K562 (cell line): ENCODE data around the gene HPCAL1. TPM values are rescaled to one million over a fixed set of nuclear protein-coding genes. Genes with fewer than 3 reads are reported as not detected.

Source experiments
- ARNT ChIP-seq, 2 experiments: fragments of 450-650 bp; IDR thresholded peaks; 2 replicates each; pipeline ENCODE4 v1.6.1; 2016; ENCODE audit warnings: mild to moderate bottlenecking in 1 of 2
- ATF7 ChIP-seq: fragments of 450-650 bp; IDR thresholded peaks from 2 replicates; pipeline ENCODE4 v1.7.1; 2014; ENCODE audit warnings: mild to moderate bottlenecking, moderate library complexity
- BMI1 ChIP-seq: fragments of 150-350 bp; IDR thresholded peaks from 2 replicates; pipeline ENCODE4 v1.6.1; 2014; ENCODE audit warnings: low read length
- CHCHD3 ChIP-seq: fragments of 250-450 bp; sonication (Bioruptor Pico); IDR thresholded peaks from 2 replicates; pipeline ENCODE4 v2.1.2; 2022; ENCODE audit warnings: mild to moderate bottlenecking
- CXXC5 ChIP-seq: fragments of 250-450 bp; sonication (Bioruptor Pico); IDR thresholded peaks from 2 replicates; pipeline ENCODE4 v1.8.0; 2022; ENCODE audit warnings: inconsistent platforms, mild to moderate bottlenecking, moderate library complexity
- FOXM1 ChIP-seq, 2 experiments: fragments of 450-650 bp in 1 of 2; sonication (generic) in 1 of 2; formaldehyde crosslinking in 1 of 2; IDR thresholded peaks; 2 replicates each; pipeline versions ENCODE4 v1.6.1 to v1.9.0; 2017 to 2022; ENCODE audit warnings: low read depth in 2 of 2, mild to moderate bottlenecking in 2 of 2, missing genetic modification reagents in 1 of 2, moderate library complexity in 1 of 2
- FUS ChIP-seq: fragments of 200-400 bp; formaldehyde crosslinking; optimal IDR thresholded peaks from 2 replicates; pipeline ENCODE3; 2017; ENCODE audit warnings: low read depth, low read length
- GABPA ChIP-seq: fragments of 200-800 bp; sonication (Bioruptor generic); conservative IDR thresholded peaks from 2 replicates; pipeline ENCODE4 v1.6.1; 2016; ENCODE audit warnings: low read depth, missing genetic modification characterization, missing compliant biosample characterization
- KLF13 ChIP-seq: fragments of 450-650 bp; IDR thresholded peaks from 2 replicates; pipeline ENCODE4 v1.6.1; 2016; ENCODE audit warnings: missing genetic modification characterization, low read depth, mild to moderate bottlenecking, missing compliant biosample characterization, moderate library complexity, borderline replicate concordance
- LCOR ChIP-seq: sonication (generic); formaldehyde crosslinking; IDR thresholded peaks from 2 replicates; pipeline ENCODE4 v1.8.0; 2022; ENCODE audit warnings: mild to moderate bottlenecking, missing genetic modification reagents
- NFIC ChIP-seq: fragments of 450-650 bp; IDR thresholded peaks from 2 replicates; pipeline ENCODE4 v1.6.1; 2017; ENCODE audit warnings: mild to moderate bottlenecking, inconsistent platforms
- POLR2A ChIP-seq: fragments of 450-650 bp; conservative IDR thresholded peaks from 2 replicates; pipeline ENCODE4 v1.6.1; 2016
- PRMT5 ChIP-seq: sonication (generic); formaldehyde crosslinking; IDR thresholded peaks from 2 replicates; pipeline ENCODE4 v1.5.0; 2020; ENCODE audit warnings: missing genetic modification reagents
- RBM39 ChIP-seq: fragments of 200-400 bp; formaldehyde crosslinking; optimal IDR thresholded peaks from 2 replicates; pipeline ENCODE3; 2018; ENCODE audit warnings: low read depth, low read length
- TCFL5 ChIP-seq: fragments of 250-450 bp; sonication (Bioruptor Pico); conservative IDR thresholded peaks from 2 replicates; pipeline ENCODE4 v1.6.1; 2021; ENCODE audit warnings: mild to moderate bottlenecking, moderate library complexity, matching md5 sums
- TGIF2 ChIP-seq: sonication (generic); formaldehyde crosslinking; IDR thresholded peaks from 2 replicates; pipeline ENCODE4 v1.8.1; 2022; ENCODE audit warnings: mild to moderate bottlenecking, missing genetic modification reagents, moderate library complexity
- ZBTB7A ChIP-seq: IDR thresholded peaks from 2 replicates; pipeline ENCODE4 v1.6.1; 2011; ENCODE audit warnings: low read depth, mild to moderate bottlenecking, low read length, moderate library complexity, borderline replicate concordance; ENCODE audit not compliant: control insufficient read depth
- ZNF24 ChIP-seq: fragments of 450-650 bp; IDR thresholded peaks from 2 replicates; pipeline ENCODE4 v1.6.1; 2016
- ZNF253 ChIP-seq: fragments of 250-450 bp; sonication (Bioruptor Pico); conservative IDR thresholded peaks from 2 replicates; pipeline ENCODE4 v1.6.1; 2021; ENCODE audit warnings: mild to moderate bottlenecking
- ZNF384 ChIP-seq: IDR thresholded peaks from 2 replicates; pipeline ENCODE4 v1.6.1; 2012; ENCODE audit warnings: low read depth, low read length, improper control_type of control experiment
- ZNF583 ChIP-seq: fragments of 250-450 bp; sonication (Bioruptor Pico); IDR thresholded peaks from 2 replicates; pipeline ENCODE4 v1.4.0; 2020
- ZNF76 ChIP-seq: fragments of 250-450 bp; sonication (Bioruptor Pico); IDR thresholded peaks from 2 replicates; pipeline ENCODE4 v1.4.0; 2020; ENCODE audit warnings: mild to moderate bottlenecking, moderate library complexity, borderline replicate concordance
- polyA plus RNA-seq, 8 experiments: library from polyadenylated mRNA; depleted of rRNA in 4 of 8; stranded (reverse) in 5 of 8; unstranded in 3 of 8; fragments of >200 nt; fragmentation: Nextera tagmentation in 2 of 8; fragmentation: Illumina TruSeq in 1 of 8; extraction: Ambion mirVana in 2 of 8; extraction: Trizol in 1 of 8; gene quantifications; 2 replicates each; pipeline versions ENCODE4 v1.2.1 to v1.2.3, GENCODE V29; 2011 to 2014; ENCODE audit warnings: inconsistent platforms in 1 of 8, missing spikeins in 1 of 8
- total RNA-seq, 7 experiments: library from RNA; depleted of rRNA in 6 of 7; stranded (reverse); fragments of >200 nt in 6 of 7; fragmentation: Illumina TruSeq in 2 of 7; extraction: Trizol in 2 of 7; gene quantifications; 2 replicates each; pipeline versions ENCODE4 v1.2.1 to v1.2.3, GENCODE V29; 2011 to 2021; ENCODE audit warnings: low replicate concordance in 1 of 7
- TF ChIP-seq, protein P1 (sequence below): fragments of 450-650 bp; conservative IDR thresholded peaks from 2 replicates; pipeline ENCODE4 v1.6.1; 2016; ENCODE audit warnings: missing genetic modification characterization, low read depth, mild to moderate bottlenecking, missing compliant biosample characterization, moderate library complexity
- TF ChIP-seq, protein P2 (sequence below): fragments of 450-650 bp; IDR thresholded peaks from 2 replicates; pipeline ENCODE4 v1.6.1; 2017; ENCODE audit warnings: antibody characterized with exemption, mild to moderate bottlenecking

The HPCAL1 gene
- total and polyA plus RNA-seq, 9 of the 15 experiments (the other 6 are each of a cell fraction or from before 2014, with no cell fraction given), result 2.7 to 65.5 (median 23.9) TPM

DNA sequence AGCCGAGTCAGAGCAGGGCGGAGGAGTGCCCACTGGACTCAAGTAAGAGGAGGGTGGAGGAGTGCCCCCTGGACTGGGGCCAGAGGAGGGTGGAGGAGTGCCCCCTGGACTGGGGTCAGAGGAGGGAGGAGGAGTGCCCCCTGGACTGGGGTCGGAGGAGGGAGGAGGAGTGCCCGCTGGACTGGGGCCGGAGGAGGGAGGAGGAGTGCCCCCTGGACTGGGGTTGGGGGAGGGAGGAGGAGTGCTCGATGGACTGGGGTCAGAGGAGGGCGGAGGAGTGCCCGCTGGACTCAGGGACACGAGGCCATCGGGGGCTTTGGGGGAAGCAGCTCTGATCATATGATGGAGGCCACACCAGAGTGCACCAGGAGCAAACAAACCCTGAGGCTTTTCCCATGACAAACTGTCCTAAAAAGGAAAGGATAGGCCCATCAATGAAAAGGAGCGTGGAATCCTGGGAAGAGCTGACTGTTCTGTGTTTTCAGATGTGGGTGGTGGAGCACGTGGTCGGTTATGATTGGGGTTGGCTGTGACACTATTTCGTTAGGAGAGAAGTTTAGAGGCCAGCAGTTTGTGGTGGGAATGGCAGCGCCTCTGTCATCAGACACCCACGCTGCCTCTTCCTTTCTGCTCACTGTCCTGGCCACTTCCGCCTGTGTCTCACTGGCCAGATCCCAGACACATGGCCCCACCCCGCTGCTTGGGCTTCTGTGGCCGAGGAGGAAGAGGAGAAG, 24.5 kb upstream of the HPCAL1 start (continued):
- TF ChIP-seq GABPA (tag) (peak; percentile 86), ZNF583 (CRISPR knock-in tag) (peak; percentile 84), ZNF24 (no peak), ATF7 (peak; percentile 59), PRMT5 (CRISPR knock-in tag) (no peak), FOXM1 (IDR thresholded peaks at IDR 0.05; ENCODE audit: low read depth) (no peak), FOXM1 (CRISPR knock-in tag; IDR thresholded peaks at IDR 0.05; ENCODE audit: low read depth) (no peak), TCFL5 (CRISPR knock-in tag) (0 out of 2 replicates have a peak, but pooled peaks have one; percentile 10), ARNT (IDR thresholded peaks at IDR 0.05) (no peak; a peak in 1 of 4 replicates), ZNF384 (no peak), FUS (no peak), CXXC5 (CRISPR knock-in tag) (peak; percentile 69; the same call in 1 of the 2 replicates), ZBTB7A (no peak), KLF13 (no peak), CHCHD3 (CRISPR knock-in tag) (no peak), POLR2A (no peak), NFIC (peak; percentile 28), RBM39 (no peak), ZNF76 (CRISPR knock-in tag) (peak; percentile 70; the same call in 1 of the 2 replicates), BMI1 (no peak), LCOR (CRISPR knock-in tag) (peak; percentile 63), TGIF2 (no peak), ZNF253 (CRISPR knock-in tag) (no peak)
- TF ChIP-seq, protein P1, sequence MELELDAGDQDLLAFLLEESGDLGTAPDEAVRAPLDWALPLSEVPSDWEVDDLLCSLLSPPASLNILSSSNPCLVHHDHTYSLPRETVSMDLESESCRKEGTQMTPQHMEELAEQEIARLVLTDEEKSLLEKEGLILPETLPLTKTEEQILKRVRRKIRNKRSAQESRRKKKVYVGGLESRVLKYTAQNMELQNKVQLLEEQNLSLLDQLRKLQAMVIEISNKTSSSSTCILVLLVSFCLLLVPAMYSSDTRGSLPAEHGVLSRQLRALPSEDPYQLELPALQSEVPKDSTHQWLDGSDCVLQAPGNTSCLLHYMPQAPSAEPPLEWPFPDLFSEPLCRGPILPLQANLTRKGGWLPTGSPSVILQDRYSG (tag), result peak; percentile 86
- TF ChIP-seq, protein P2, sequence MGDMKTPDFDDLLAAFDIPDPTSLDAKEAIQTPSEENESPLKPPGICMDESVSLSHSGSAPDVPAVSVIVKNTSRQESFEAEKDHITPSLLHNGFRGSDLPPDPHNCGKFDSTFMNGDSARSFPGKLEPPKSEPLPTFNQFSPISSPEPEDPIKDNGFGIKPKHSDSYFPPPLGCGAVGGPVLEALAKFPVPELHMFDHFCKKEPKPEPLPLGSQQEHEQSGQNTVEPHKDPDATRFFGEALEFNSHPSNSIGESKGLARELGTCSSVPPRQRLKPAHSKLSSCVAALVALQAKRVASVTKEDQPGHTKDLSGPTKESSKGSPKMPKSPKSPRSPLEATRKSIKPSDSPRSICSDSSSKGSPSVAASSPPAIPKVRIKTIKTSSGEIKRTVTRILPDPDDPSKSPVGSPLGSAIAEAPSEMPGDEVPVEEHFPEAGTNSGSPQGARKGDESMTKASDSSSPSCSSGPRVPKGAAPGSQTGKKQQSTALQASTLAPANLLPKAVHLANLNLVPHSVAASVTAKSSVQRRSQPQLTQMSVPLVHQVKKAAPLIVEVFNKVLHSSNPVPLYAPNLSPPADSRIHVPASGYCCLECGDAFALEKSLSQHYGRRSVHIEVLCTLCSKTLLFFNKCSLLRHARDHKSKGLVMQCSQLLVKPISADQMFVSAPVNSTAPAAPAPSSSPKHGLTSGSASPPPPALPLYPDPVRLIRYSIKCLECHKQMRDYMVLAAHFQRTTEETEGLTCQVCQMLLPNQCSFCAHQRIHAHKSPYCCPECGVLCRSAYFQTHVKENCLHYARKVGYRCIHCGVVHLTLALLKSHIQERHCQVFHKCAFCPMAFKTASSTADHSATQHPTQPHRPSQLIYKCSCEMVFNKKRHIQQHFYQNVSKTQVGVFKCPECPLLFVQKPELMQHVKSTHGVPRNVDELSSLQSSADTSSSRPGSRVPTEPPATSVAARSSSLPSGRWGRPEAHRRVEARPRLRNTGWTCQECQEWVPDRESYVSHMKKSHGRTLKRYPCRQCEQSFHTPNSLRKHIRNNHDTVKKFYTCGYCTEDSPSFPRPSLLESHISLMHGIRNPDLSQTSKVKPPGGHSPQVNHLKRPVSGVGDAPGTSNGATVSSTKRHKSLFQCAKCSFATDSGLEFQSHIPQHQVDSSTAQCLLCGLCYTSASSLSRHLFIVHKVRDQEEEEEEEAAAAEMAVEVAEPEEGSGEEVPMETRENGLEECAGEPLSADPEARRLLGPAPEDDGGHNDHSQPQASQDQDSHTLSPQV, result peak; percentile 99
